Measurements from ENCODE around the gene KBTBD2. TPM values are rescaled to one million over a fixed set of nuclear protein-coding genes. Genes with fewer than 3 reads are reported as not detected.

The KBTBD2 gene
- total RNA-seq = 10 to 100 TPM; 22.4 to 23.0 TPM

DNA sequence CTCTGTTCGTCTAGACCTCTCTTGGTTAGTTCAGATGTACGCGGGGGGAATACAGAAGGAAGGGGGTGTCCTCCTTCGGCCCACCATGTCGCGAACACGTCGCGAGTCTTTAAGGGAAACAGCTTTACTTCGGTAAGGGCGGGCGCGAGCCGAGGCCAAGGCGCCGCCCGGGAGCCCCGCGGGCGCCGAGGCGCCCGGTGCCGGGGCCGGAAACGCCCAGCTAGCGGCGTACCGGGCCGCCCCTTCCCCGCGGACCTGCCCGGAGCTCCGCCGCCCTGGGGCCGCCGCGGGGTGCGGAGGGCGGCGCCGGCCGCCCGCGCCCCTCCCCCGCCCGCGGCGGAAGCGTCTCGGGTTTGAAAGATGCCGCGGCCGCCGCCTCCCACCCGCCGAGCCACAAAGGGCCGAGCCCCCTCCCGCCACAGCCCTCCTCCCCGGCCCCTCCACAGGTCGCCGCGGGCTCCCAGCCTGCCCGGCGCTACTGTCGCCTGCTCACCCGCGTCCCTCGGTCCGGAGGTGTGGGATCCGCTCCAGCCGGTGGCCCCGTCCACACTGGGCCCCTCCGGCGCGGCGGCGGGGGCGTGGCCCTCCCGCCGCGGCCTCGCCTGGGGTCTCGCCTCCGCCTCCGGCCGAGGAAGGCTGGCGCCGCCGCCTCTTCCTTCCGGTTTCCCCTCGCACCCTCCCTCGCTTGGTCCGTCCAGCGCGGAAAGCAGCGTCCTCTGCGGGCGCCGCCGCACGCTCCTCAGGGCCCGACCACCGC, at the start of gene KBTBD2:
KBTBD2 (minus strand) TSS at position 718 of the 757 bp plus-strand sequence. CDS start 12,156 bp downstream, outside the sequence.
- ChIA-PET POLR2A (interaction anchor here (0.6 to 5.0 kb wide), 13 partner anchors 11 to 401 kb away, joined by 3 to 25 read pairs (median 5); partner anchors contain the start of genes LSM5, NT5C3A and RP9), CTCF (interaction anchor here (0.8 to 7.1 kb wide), 6 partner anchors 10 to 217 kb away, joined by 3 to 57 read pairs (median 7); partner anchors contain the start of gene RP9)
- TF ChIP-seq, protein P1, sequence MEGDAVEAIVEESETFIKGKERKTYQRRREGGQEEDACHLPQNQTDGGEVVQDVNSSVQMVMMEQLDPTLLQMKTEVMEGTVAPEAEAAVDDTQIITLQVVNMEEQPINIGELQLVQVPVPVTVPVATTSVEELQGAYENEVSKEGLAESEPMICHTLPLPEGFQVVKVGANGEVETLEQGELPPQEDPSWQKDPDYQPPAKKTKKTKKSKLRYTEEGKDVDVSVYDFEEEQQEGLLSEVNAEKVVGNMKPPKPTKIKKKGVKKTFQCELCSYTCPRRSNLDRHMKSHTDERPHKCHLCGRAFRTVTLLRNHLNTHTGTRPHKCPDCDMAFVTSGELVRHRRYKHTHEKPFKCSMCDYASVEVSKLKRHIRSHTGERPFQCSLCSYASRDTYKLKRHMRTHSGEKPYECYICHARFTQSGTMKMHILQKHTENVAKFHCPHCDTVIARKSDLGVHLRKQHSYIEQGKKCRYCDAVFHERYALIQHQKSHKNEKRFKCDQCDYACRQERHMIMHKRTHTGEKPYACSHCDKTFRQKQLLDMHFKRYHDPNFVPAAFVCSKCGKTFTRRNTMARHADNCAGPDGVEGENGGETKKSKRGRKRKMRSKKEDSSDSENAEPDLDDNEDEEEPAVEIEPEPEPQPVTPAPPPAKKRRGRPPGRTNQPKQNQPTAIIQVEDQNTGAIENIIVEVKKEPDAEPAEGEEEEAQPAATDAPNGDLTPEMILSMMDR (IDR thresholded peaks at IDR 0.05) = no peak
- Mint-ChIP-seq H3K9me3 (no peaks in the 10 kb centered on the region), H3K4me1 (ENCODE audit: low read depth) (peaks cover 49% of the 10 kb centered on the region), H3K27ac (peak within 1 kb of the TSS; percentile 100), H3K36me3 (ENCODE audit: low read depth) (peaks cover 11% of the 10 kb centered on the region), H3K4me3 (peak within 1 kb of the TSS; percentile 94), H3K27me3 (no peaks in the 10 kb centered on the region)
- intact Hi-C loops (cut with micrococcal nuclease) = loop anchor here (5.0 kb wide), 1 partner anchor 394 kb away; the partner anchor contains the start of gene AVL9
- DNase-seq (peak; percentile 86), ATAC-seq (peak; percentile 60)

DNA sequence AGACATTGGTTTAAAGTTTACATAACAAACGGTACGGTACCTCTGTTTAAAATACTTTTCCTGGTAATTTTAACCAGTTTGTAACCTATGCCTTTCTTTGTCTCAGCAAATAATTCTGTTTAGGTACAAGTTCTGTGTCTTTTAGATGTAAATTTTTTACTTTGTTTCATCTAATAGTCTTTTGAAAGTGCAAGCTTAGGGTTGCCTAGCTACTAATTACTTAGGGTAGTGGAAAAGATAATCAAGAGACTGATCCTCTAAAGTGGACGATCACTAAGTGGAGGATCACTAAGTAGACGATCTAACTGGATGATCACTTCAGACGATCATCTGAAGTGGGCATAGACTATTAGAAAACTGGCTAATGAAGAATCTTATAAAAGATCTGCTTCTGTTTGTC, 49.6 kb upstream of the KBTBD2 start:
- DNase-seq = no peak
- Mint-ChIP-seq H3K27me3 (peaks cover 16% of the 10 kb centered on the region), H3K9me3 (peaks cover 5% of the 10 kb centered on the region), H3K27ac (no peak overlapping the region), H3K36me3 (ENCODE audit: low read depth) (peaks cover 2% of the 10 kb centered on the region), H3K4me3 (peak overlapping the region; percentile 76), H3K4me1 (ENCODE audit: low read depth) (peaks cover 15% of the 10 kb centered on the region)
- ATAC-seq = no peak
- ChIA-PET CTCF (interaction anchor here (0.7 to 6.8 kb wide), 10 partner anchors 9 to 176 kb away, joined by 3 to 95 read pairs (median 3); no protein-coding TSS in a partner anchor), POLR2A (interaction anchor here (0.9 to 1.3 kb wide), 2 partner anchors 40 to 48 kb away, joined by 4 to 7 read pairs; no protein-coding TSS in a partner anchor)
- TF ChIP-seq, protein P1 (IDR thresholded peaks at IDR 0.05) = no peak
- intact Hi-C loops (cut with micrococcal nuclease) = no loop called here

DNA sequence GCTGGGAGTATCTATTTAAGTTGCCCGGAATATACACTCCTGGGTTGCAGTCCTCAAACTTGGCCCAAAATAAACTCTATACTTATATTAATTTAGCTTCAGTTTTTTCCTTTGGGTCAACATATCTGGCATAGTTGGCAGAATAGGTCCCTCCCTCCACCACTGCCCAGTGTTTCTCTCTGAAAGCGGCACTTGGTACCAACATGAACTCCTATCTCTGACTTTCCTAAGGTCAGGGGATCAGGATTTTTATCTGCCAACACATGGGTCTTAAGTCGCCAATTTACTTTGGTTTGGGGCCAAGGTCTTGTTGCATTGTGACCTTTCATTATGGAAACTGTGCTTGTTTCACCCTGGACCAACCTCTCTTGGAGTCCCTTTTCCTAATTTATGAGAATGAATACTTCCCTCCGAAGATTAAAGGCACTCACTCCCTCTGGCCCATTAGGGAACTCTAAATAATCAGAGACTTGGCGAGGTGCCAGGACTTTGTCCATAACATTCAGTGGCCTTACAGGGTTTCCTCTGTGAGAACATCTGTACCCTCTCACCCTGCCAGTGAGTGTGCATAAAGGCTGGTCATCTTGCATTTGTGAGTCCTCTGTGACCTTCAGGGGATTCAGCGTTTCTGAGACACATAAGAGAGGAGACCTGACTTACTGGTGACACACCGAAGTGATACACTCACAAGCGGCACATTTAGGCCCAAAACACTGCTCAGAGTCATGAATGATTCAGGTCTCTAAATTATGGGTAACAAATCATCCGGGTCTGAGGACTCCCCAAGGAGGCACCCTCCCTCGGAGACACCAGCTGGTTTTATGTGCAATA, 46.0 kb upstream of the KBTBD2 start:
- H3K4me3 Mint-ChIP-seq = no peak overlapping the region
- peaks cover 15% of the 10 kb centered on the region for H3K4me1 Mint-ChIP-seq (ENCODE audit: low read depth)
- no peak for ATAC-seq
- no peak overlapping the region for H3K27ac Mint-ChIP-seq
- intact Hi-C loops (cut with micrococcal nuclease) = no loop called here
- H3K27me3 Mint-ChIP-seq = peaks cover 6% of the 10 kb centered on the region
- peaks cover 4% of the 10 kb centered on the region for H3K36me3 Mint-ChIP-seq (ENCODE audit: low read depth)
- no peaks in the 10 kb centered on the region for H3K9me3 Mint-ChIP-seq
- TF ChIP-seq, protein P1 (IDR thresholded peaks at IDR 0.05) = no peak
- CTCF ChIA-PET = interaction anchor here (0.9 to 2.3 kb wide), 2 partner anchors 91 to 171 kb away, joined by 4 to 15 read pairs; no protein-coding TSS in a partner anchor
- no peak for DNase-seq
- POLR2A ChIA-PET = interaction anchor here (0.6 to 1.3 kb wide), 2 partner anchors 47 to 75 kb away, joined by 3 to 4 read pairs; no protein-coding TSS in a partner anchor

DNA sequence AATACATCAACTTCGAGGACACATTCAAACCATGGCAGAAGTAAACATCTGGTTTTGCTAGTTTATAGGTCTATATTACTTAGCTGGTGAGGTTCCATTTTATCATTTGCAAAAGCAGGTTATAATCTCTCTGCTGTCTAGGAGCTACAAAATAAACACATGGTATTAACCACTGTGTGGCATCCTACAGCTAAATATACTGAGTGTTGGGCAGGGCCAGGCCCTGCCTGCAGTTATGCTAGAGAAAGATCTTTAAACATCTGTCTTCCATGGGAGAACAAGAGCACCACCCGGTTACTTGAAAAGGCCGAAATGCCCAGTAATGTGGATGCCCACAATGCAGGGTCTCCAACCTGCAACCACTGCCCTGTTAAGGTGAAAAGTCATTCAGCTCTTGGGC, 45.1 kb upstream of the KBTBD2 start:
- POLR2A ChIA-PET = no interaction called here
- peaks cover 9% of the 10 kb centered on the region for H3K4me1 Mint-ChIP-seq (ENCODE audit: low read depth)
- ATAC-seq (no peak), DNase-seq (no peak)
- H3K27me3 Mint-ChIP-seq = peaks cover 4% of the 10 kb centered on the region
- H3K27ac Mint-ChIP-seq = no peak overlapping the region
- CTCF ChIA-PET = interaction anchor here (1.1 kb wide), 1 partner anchor 136 kb away, joined by 3 read pairs; no protein-coding TSS in a partner anchor
- H3K9me3 Mint-ChIP-seq = no peaks in the 10 kb centered on the region
- H3K4me3 Mint-ChIP-seq = no peak overlapping the region
- TF ChIP-seq, protein P1 (IDR thresholded peaks at IDR 0.05) = no peak
- intact Hi-C loops (cut with micrococcal nuclease) = no loop called here
- H3K36me3 Mint-ChIP-seq (ENCODE audit: low read depth) = peaks cover 5% of the 10 kb centered on the region

Data from activated CD8-positive, alpha-beta T cell treated with anti-CD3 and anti-CD28 coated beads for 36 hours (primary cell).